GM12801 (cell line): ENCODE data around the gene NEDD4L.

ENCODE experiments used
- CTCF ChIP-seq: IDR thresholded peaks from one replicate; pipeline ENCODE4 v1.5.1; 2011; ENCODE audit warnings: control low read depth; ENCODE audit not compliant: insufficient read length; ENCODE audit errors: extremely low read depth

The NEDD4L gene

DNA sequence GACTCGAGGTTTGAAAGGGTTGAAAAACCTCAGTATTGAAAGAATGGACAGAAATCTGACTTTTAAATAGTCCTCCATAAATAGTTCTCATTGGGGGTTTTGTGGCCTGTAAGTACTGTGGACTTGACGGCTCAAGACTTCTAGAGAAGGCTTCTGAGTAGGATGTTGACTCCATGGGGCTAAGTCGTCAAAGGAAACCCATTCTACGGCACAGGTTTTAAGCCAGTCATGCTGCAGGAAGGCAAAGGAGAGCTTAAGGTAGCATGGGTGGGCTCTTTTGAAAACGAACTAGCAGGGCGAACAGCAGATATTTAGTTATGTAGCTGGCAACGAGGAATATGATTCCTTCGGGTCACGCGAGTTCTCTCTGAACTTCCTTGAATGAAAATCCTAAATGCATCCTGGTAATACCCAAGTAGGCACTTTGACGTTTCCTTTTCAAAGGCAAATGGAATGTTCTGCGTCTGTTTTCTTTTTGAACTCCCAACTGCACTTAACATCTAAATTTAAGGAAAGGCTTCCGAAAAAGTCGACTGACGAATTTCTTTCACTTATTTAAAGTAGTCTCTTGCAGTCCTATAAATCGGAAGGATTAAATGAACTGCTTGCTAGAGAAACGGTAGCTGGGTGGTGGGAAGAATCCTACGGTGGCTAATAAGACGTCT, 1.1 kb upstream of the NEDD4L start:
- TF ChIP-seq CTCF = no peak

GRCh38 chr18:58044370-58045241, 580 bp downstream of the NEDD4L start:
- no peak for TF ChIP-seq CTCF

GRCh38 chr18:58045242-58046092, 1.4 kb downstream of the NEDD4L start:
- TF ChIP-seq CTCF = no peak

DNA sequence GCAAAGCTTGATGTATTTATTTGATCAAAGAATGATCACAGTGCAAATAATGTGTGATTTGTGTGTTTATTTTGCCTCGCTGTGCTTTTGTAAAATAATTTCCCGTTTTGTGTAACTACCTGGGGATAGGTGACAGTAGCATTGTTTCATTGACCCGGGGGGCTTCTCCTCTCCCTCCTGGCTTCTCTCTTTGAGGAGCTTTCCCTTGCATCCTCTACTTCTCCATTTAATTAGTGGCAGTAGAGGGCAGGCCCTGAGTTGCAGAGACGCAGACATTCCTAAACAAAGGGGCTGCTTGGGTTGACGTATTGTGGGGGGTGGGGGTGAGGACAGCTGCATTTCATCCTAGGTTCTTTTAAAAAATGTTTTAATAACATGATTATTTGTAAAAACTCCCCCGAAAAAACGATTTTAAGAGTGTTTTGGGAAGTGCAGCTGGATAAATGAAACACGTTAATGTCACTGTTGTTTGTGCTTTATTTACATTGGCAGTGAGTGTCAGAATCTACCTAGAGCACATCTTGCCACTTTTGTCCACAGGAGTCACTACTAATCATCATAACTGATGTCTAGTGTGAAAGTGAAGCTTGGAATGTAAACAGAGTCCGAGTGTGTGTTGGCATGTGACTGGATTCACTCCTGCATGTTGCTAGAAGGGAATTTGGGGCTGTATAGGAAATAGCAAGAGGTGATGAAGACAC, 2.2 kb downstream of the NEDD4L start:
- no peak for TF ChIP-seq CTCF

- TF ChIP-seq CTCF = no peak
These were observed 2.9 kb downstream of the NEDD4L start for GRCh38 chr18:58046794-58047555.

DNA sequence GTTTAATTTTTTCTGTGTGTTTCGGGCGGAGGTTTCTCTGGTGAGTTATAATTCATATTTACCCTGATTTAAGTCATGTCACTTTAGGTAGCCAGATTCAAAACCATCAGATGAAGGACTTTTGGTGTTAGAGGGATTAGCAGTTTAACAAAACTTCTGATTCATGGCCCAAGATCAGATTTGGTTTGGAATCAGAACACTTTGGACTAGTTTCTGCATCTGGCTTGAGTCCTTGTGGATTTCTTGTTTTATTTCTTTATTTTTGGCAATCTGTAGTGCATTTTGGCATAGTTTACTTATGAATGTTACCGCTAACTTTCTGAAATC, 3.5 kb downstream of the NEDD4L start:
- no peak for TF ChIP-seq CTCF
